Gastrocnemius medialis (tissue), 4 donors: ENCODE measurements around the gene MYL7.

ENCODE experiments used
- POLR2A ChIP-seq, 2 donors: fragments of 450-650 bp; IDR thresholded peaks; one replicate each; pipeline ENCODE4 v1.6.1; 2017; ENCODE audit warnings: antibody characterized with exemption in 2 of 2, mild to moderate bottlenecking in 2 of 2, moderate library complexity in 2 of 2
- TF ChIP-seq, protein P1 (sequence below), 5 experiments: fragments of 450-650 bp in 3 of 5; fragments of 200-600 bp in 2 of 5; sonication (generic) in 2 of 5; IDR thresholded peaks in 4 of 5; conservative IDR thresholded peaks in 1 of 5; 1 replicate in 4 of 5; 2 replicates in 1 of 5; pipeline ENCODE4 v1.5.1; 2016 to 2019; ENCODE audit warnings: antibody characterized with exemption in 5 of 5, mild to moderate bottlenecking in 3 of 5, moderate library complexity in 3 of 5

GRCh38 chr7:44119829-44120380, 21.2 kb downstream of the MYL7 start:
- TF ChIP-seq, protein P1, sequence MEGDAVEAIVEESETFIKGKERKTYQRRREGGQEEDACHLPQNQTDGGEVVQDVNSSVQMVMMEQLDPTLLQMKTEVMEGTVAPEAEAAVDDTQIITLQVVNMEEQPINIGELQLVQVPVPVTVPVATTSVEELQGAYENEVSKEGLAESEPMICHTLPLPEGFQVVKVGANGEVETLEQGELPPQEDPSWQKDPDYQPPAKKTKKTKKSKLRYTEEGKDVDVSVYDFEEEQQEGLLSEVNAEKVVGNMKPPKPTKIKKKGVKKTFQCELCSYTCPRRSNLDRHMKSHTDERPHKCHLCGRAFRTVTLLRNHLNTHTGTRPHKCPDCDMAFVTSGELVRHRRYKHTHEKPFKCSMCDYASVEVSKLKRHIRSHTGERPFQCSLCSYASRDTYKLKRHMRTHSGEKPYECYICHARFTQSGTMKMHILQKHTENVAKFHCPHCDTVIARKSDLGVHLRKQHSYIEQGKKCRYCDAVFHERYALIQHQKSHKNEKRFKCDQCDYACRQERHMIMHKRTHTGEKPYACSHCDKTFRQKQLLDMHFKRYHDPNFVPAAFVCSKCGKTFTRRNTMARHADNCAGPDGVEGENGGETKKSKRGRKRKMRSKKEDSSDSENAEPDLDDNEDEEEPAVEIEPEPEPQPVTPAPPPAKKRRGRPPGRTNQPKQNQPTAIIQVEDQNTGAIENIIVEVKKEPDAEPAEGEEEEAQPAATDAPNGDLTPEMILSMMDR (IDR thresholded peaks at IDR 0.05 in 4 of 5, conservative IDR thresholded peaks at IDR 0.05 in 1 of 5) = no peak
- no peak for TF ChIP-seq POLR2A (IDR thresholded peaks at IDR 0.05)
